Measurements from ENCODE around the gene PGLYRP4.

PGLYRP4 gene

DNA sequence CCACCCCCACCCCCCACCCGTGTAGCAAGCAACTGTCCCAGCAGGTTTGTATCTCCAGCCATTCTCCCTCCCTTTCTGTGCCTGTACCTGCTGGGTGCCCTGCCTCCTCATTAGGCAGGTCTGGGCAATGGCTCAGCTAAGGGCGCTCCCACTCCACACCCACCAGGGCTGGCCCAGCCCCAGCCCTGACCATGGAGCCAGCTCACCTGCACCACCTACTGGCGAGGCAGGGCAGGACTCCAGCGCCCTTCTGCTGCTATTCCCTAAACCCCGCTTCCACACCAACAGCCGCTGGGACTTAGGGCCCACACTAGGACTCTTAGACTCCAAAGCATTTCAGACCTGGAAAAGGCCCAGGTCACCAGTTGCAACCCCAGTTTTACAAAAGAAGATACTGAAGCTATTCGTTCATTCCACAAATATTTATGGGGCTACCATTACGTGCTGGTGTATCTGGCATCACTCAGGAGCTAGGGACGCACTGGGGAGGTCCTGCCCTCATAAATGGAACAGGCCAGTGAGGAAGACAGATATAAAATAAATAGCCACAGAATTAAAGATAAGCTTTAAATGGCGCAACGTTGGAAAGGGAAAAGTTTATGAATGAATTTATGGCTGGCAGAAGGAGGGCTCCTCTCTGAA is 59.9 kb downstream of the PGLYRP4 start:
- no peak for DNase-seq (ENCODE audit: low spot score)

Measured in SW480 (cell line).